Lower lobe of right lung (tissue), 2 donors: ENCODE data around the gene C1QTNF5. TPM values are rescaled to one million over a fixed set of nuclear protein-coding genes. Genes with fewer than 3 reads are reported as not detected.

Experiments
- ATAC-seq, 2 donors: fragments of 200-7000 bp; cut with Tn5 transposase; one replicate each; pipeline ENCODE4 v1.9.1; 2020 to 2022; ENCODE audit warnings: mild to moderate bottlenecking in 2 of 2, moderate library complexity in 2 of 2
- DNase-seq: peaks from one replicate; pipeline ENCODE4 v3.0.0-alpha.2; 2020
- H3K27ac ChIP-seq: fragments of 200-600 bp; one replicate; pipeline ENCODE4 v1.8.0; 2022
- H3K27me3 ChIP-seq: fragments of 200-600 bp; one replicate; pipeline ENCODE4 v1.8.0; 2022; ENCODE audit warnings: low read depth
- H3K36me3 ChIP-seq: fragments of 200-600 bp; one replicate; pipeline ENCODE4 v1.8.0; 2022; ENCODE audit warnings: mild to moderate bottlenecking
- H3K4me1 ChIP-seq: fragments of 200-600 bp; one replicate; pipeline ENCODE4 v1.8.0; 2022
- H3K4me3 ChIP-seq: fragments of 200-600 bp; one replicate; pipeline ENCODE4 v1.8.0; 2022; ENCODE audit warnings: mild to moderate bottlenecking
- H3K9me3 ChIP-seq: fragments of 200-600 bp; one replicate; pipeline ENCODE4 v1.8.0; 2022
- intact Hi-C: fragments of 100-400 bp; cut with DNase I; formaldehyde crosslinking; loops from one replicate; pipeline ENCODE4 v1.11.0; 2022
- total RNA-seq: library from RNA; stranded (reverse); fragmentation: NEBNext Ultra II Directional; extraction: Animal tissue kit (Norgen Biotek cat#: 25700); gene quantifications from one replicate; pipeline ENCODE4 v1.2.1, GENCODE V29; 2021
- TF ChIP-seq, protein P1 (sequence below): fragments of 200-600 bp; IDR thresholded peaks from one replicate; pipeline ENCODE4 v1.8.0; 2022; ENCODE audit warnings: antibody characterized with exemption, mild to moderate bottlenecking
- donor health status: DM: no; HTN: yes; CAD: no; lungs with severe emphysema.

C1QTNF5 gene
- total RNA-seq, 1 donor from 2014 or later: 28.2 TPM

DNA sequence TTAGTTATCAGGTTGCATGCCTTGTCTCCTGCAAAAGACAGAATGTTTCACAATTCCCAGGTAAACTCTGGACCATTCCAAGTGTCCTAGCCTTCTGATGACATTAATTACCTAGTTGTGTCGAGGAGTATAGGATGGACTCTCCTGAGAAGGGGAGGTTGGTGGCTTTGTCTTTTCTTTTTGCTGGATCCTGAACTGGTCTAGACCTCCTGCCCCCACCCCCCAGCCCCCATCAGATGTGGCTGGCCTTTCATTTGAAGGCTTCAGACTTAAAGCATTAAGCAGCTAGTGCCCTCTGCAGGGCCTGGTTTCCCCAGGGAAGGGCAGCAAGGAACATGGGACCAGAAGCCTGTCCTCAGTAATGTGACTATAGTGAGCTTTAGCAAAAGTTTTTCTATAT, 33.5 kb downstream of the C1QTNF5 start:
- H3K27ac ChIP-seq: peak overlapping the region; percentile 18
- DNase-seq (no peak), ATAC-seq (no peak)
- H3K4me3 ChIP-seq: no peak overlapping the region
- H3K36me3 ChIP-seq: peaks cover 58% of the 10 kb centered on the region
- H3K9me3 ChIP-seq: no peaks in the 10 kb centered on the region
- intact Hi-C loops: no loop called here
- TF ChIP-seq, protein P1, sequence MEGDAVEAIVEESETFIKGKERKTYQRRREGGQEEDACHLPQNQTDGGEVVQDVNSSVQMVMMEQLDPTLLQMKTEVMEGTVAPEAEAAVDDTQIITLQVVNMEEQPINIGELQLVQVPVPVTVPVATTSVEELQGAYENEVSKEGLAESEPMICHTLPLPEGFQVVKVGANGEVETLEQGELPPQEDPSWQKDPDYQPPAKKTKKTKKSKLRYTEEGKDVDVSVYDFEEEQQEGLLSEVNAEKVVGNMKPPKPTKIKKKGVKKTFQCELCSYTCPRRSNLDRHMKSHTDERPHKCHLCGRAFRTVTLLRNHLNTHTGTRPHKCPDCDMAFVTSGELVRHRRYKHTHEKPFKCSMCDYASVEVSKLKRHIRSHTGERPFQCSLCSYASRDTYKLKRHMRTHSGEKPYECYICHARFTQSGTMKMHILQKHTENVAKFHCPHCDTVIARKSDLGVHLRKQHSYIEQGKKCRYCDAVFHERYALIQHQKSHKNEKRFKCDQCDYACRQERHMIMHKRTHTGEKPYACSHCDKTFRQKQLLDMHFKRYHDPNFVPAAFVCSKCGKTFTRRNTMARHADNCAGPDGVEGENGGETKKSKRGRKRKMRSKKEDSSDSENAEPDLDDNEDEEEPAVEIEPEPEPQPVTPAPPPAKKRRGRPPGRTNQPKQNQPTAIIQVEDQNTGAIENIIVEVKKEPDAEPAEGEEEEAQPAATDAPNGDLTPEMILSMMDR: no peak
- H3K27me3 ChIP-seq: no peaks in the 10 kb centered on the region
- H3K4me1 ChIP-seq: no peaks in the 10 kb centered on the region

DNA sequence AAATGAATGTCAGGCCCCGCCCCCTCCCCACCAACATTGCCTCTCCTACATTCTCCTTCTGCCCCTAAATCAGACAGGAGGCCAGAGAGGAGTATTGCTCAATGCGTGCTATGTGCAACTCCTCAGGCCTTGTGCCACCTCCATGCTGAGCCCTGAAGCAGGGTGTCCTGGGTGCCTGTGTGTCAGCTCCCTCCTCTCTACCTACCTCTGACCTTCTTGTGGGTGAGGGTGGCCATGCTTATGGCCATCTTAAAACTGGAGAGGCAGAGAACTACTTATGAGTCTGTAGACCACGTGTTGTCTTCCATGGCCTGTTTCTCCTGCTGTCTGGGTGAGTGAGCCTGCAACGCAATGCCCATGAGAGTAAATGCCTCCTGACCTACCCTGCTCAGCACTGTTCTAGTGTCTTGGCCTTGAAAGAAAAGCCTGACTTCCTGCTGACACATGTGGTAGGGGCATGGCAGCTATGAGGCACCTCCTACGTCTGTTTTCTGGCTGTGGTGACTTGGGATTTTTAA, 34.3 kb downstream of the C1QTNF5 start:
- H3K36me3 ChIP-seq: peaks cover 66% of the 10 kb centered on the region
- TF ChIP-seq, protein P1: no peak
- no peak for DNase-seq
- peak; percentile 18 to 28 for ATAC-seq
- H3K4me1 ChIP-seq: no peaks in the 10 kb centered on the region
- H3K4me3 ChIP-seq: no peak overlapping the region
- intact Hi-C loops: no loop called here
- H3K27me3 ChIP-seq: no peaks in the 10 kb centered on the region
- peak overlapping the region; percentile 18 for H3K27ac ChIP-seq
- no peaks in the 10 kb centered on the region for H3K9me3 ChIP-seq

DNA sequence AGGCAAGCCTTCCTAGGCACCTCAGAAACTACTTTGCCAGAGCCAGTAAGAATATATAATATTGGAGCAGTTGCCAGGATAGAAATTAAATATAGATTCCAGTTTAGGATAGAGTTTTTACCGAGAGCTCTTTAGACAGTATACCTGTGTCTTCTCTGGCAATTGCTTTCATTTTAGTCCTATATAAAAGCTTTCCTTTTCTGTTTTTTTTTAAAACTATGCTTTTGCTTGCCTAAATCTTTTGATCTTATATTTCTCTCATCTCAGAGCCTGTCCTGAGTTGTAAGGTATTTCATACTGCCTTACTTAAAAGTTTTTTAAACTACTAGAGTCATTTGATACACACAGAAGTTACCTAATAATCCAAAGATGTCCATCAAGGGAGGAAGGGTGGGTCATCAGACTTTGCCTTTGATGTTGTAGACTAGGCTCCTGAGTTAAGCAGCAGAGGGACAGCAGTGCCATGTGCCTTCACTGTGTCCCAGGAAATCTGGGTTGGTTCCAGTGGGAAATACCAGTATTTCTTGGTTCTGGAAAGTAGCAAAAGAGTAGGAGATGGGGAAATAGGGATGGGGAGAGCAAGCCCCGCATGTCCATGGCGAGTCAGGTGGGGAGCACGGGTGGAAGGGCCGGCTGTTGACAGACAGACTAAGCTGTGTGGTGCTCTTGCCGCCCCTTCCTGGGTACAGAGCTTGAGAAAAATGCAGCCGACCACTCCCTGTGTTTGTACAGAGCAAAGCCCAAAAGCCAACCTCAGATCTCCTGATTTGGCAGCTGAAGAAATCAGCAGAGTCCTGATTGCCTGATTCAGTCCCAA, 34.9 kb downstream of the C1QTNF5 start:
- H3K4me3 ChIP-seq: no peak overlapping the region
- ATAC-seq (no peak), DNase-seq (no peak)
- H3K36me3 ChIP-seq: peaks cover 69% of the 10 kb centered on the region
- H3K27me3 ChIP-seq: no peaks in the 10 kb centered on the region
- H3K4me1 ChIP-seq: no peaks in the 10 kb centered on the region
- no peaks in the 10 kb centered on the region for H3K9me3 ChIP-seq
- peak overlapping the region; percentile 18 for H3K27ac ChIP-seq
- intact Hi-C loops: no loop called here
- TF ChIP-seq, protein P1: no peak

DNA sequence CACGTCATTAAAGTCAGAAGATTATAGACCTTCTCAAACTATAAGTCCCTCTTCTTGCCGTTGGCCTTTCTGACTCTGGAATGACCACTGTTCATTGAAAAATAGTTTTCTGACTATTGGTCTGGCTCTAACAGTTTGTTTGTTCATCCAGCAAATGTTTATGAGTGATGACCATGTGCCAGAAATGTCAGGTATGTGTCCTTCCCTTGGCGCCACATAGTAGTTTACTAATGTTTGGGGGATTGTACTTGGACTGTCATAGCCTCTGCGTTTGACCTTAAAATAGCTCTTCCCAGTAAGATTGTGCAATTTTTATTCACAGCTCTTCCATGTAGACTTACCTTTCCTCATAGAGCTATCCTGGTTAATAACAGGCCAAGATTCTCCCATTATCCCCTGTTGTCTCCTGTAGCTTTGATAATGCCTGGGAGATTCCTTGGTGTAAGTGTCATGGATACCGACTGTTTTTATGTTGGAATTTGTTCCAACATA, 37.4 kb downstream of the C1QTNF5 start:
- no peaks in the 10 kb centered on the region for H3K4me1 ChIP-seq
- H3K9me3 ChIP-seq: no peaks in the 10 kb centered on the region
- H3K36me3 ChIP-seq: peaks cover 74% of the 10 kb centered on the region
- no peaks in the 10 kb centered on the region for H3K27me3 ChIP-seq
- intact Hi-C loops: no loop called here
- H3K4me3 ChIP-seq: no peak overlapping the region
- no peak for DNase-seq
- TF ChIP-seq, protein P1: no peak
- H3K27ac ChIP-seq: no peak overlapping the region
- no peak for ATAC-seq

DNA sequence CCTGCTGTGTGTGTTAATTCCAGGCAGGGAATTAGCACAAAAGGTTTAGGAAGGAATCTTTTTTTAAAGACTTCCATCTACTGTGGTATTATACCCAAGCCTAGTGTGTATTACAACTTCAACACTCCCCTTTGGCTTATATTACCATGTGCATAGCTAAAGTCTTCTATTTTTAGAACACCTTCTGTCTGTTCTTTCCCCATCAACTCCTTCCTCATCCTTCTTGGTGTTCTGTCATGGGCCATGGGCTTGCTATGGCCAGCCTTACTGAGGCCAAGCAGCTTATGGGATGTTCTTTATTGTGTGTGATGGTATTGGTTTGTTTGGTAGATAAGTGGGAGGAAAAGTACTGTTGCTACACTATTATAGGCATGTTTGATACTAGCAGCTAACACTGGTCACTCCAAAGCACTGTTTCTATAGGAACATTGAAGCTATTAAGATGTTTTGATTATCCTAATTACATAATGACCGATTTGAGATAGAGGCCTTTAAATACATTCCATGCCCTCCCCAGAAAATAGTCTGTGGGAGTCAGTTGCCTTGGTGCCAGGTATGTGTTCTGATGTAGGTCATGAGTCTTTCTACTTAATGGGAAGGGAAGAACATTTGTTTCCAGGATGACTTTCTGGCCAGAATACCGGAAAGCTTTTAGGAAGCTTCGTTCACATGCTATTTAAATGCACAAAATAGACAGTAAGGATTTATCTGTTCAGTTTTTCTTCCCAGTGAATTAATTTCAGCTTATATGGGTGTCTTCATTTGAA, 40.3 kb downstream of the C1QTNF5 start:
- no peak overlapping the region for H3K4me3 ChIP-seq
- ATAC-seq: no peak
- intact Hi-C loops: no loop called here
- H3K27me3 ChIP-seq: no peaks in the 10 kb centered on the region
- TF ChIP-seq, protein P1: no peak
- H3K4me1 ChIP-seq: no peaks in the 10 kb centered on the region
- H3K9me3 ChIP-seq: no peaks in the 10 kb centered on the region
- DNase-seq: no peak
- no peak overlapping the region for H3K27ac ChIP-seq
- peaks cover 76% of the 10 kb centered on the region for H3K36me3 ChIP-seq
